MV-4-11 (cell line): ENCODE data around the gene TRPM4.

ENCODE experiments used
- DNase-seq: peaks from one replicate; lab custom pipeline; 2025; lab: John Stamatoyannopoulos, UW

TRPM4 gene

GRCh38 chr19:49231804-49232203 lies 74.2 kb downstream of the TRPM4 start:
- DNase-seq, result no peak

DNA sequence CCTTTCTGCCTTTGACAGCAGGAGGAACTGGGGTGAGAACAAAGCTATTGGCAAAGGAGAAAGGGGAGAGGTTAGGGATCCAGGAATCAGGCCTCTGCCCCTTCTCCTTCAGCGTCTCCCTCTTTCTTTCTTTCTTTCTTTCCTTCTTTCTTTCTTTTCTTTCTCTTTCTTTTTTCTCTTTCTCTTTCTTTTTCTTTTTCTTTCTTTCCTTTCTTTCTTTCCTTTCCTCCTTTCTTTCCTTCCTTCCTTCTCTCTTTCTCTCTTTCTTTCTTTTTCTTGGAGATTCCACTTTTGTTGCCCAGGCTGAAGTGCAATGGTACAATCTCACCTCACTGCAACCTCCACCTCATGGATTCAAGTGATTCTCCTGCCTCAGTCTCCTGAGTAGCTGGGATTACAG lies 75.6 kb downstream of the TRPM4 start:
- DNase-seq, result no peak

DNA sequence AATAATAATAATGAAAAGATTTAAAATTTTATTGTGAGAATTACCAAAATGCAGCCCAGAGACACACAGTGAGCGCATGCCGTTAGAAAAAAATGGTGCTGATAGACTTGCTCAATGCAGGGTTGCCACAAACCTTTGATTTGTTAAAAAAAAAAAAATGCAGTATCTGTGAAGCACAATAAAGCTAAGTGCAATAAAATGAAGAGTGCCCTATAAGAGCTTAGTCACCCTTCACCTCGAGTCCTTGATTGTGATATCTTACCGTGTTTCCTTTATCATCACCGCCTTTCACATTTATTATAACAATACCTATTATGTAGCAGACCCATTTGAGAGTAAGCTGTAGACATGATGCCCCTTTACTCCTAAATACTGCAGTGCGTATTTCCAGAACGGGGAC lies 84.2 kb downstream of the TRPM4 start:
- DNase-seq, result no peak

DNA sequence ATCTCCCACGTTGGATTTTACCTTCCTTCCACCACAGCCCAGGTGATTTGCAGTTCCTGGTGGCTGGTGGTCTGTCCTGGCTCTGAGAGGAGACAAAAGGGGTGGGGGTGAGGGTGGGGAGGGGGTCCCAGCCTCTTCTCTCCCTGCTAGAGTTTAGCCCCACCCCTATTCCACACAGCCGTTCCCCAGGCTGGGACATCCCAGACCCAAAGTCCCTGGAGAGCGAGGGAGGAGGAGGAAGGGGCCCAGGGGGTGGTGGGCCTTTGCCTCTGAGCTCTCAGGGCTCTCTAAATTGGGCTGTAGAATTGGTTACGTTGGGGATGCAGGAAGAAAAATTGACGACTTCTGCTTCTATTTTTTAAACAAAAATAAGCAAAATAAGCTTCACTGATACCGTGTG lies 85.5 kb downstream of the TRPM4 start:
- DNase-seq, result no peak

DNA sequence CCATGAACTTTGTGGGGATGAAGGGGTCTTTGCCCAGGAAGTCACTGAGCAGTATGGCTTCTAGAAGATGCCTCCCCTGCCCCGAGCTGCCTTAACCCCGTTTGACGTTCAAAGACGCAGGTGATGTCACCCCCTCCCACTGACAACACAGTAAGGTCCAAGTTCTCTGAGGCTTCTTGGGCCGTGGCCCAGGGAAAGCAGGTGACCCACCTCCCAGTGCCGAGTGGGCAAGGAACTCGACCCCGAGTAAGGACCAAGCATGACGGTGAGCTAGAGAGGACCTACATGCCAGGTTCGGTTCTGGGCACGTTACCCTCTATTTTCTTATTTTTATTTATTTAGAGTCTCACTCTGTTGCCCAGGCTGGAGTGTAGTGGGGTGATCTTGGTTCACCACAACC lies 86.1 kb downstream of the TRPM4 start:
- DNase-seq, result no peak

GRCh38 chr19:49244256-49244655 lies 86.7 kb downstream of the TRPM4 start:
- DNase-seq, result no peak

DNA sequence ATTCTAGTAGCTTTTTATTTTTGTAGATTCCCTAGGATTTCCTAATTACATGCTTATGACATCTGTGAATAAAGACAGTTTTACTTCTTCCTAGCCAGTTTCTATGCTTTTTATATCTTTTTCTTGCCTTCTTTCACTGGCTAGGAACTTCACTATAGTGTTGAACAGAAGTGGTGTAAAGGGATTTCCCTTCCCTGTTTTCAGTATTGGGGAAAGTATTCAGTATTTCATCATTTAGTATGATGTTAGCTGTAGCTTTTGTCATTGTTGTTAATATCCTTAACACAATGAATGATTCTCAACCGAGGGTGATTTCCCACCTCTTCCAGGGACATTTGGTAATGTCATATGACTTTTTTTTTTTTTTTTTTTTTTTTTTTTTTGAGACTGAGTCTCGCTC lies 90.1 kb downstream of the TRPM4 start:
- peak; percentile 79 for DNase-seq

GRCh38 chr19:49249933-49250332 lies 92.3 kb downstream of the TRPM4 start:
- no peak for DNase-seq

- no peak for DNase-seq
These were observed 98.1 kb downstream of the TRPM4 start for GRCh38 chr19:49255674-49256073.

GRCh38 chr19:49256691-49257090 lies 99.1 kb downstream of the TRPM4 start:
- no peak for DNase-seq
